Dedifferentiated amniotic fluid mesenchymal stem cell (primary cell): Measurements from ENCODE around the gene EOMES.
A peak's percentile ranks its signal among the peaks of the same experiment; 100 is the strongest.
"Not testable (repeated sequence)": the region's sequence is repeated elsewhere in the genome, so short reads cannot be mapped to it uniquely, and the experiment has no call there.

Experiments
- DNase-seq: peaks from one replicate; pipeline ENCODE4 v3.0.0-alpha.2; 2016; ENCODE audit errors: extremely low spot score

Gene EOMES

DNA sequence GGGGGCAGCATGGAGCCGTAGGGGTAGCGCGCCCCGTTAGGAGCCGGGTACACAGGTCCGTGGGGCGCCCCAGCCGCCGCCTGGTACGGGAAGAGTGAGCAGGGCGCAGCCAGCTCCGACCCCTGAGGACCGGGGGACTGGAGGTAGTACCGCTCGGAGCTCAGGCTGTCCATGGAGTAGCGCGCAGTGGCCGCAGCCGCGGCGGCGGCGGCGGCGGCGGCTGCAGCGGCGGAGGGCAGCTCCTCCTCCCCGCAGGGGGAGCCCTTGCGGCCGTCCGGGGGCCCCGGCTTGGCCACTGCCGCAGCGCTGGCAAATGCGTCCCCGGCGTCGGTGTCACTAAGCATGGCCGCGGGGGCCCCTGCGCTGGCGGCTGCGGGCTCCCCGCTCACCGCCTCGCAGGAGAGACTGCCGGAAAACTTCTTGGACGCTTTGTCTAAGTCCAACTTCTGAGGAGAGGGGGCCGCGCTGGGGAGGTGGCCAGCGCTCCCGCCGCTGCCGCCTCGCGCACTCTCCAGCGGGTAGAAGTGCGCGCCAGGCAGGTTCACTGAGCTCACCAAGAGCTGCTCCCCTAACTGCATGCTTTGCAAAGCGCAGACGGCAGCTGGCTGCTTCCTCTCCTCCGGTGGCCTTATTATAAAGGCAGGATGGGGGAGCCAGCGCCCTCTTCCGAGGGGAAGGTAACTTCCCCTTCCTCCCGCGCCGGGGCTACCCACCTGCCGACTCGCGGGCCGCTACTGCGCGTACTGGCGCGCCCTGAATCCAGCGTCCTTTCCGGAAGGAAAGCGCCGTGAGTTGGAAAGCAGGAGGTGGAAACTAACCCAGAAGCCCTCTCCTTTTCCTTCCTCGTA is at the start of gene EOMES:
Gene EOMES, minus strand, starts transcription at position 607 of the 848 bp plus-strand sequence. Its CDS starts 29 bp downstream, at position 578.
- DNase-seq = no peak

- not testable (repeated sequence) for DNase-seq
Observed at GRCh38 chr3:27770384-27770783, 48.3 kb upstream of the EOMES start.

- no peak for DNase-seq
Observed at GRCh38 chr3:27767000-27767399, 44.9 kb upstream of the EOMES start.

GRCh38 chr3:27758083-27758482 is 36.0 kb upstream of the EOMES start:
- peak; percentile 51 for DNase-seq

GRCh38 chr3:27756877-27757276 is 34.8 kb upstream of the EOMES start:
- DNase-seq = no peak

DNA sequence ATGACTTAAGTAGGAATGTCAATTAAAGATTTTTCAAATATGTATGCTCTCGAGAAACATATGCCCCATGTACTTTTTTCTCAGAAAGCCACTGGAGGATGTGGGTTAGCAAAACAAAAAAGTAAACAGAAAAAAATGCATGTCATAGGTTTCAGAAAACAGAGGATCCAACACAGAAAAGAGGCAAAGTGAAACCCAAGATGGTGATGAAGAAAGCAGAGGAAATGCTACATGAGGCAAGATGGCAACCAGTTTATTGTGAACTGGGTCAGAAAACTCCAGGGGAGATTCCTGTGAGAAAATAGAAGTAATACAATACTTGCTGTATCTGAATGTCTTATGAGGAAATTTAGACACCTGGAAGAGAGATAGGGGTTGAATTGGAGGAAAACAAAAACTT is 30.8 kb upstream of the EOMES start:
- no peak for DNase-seq

DNA sequence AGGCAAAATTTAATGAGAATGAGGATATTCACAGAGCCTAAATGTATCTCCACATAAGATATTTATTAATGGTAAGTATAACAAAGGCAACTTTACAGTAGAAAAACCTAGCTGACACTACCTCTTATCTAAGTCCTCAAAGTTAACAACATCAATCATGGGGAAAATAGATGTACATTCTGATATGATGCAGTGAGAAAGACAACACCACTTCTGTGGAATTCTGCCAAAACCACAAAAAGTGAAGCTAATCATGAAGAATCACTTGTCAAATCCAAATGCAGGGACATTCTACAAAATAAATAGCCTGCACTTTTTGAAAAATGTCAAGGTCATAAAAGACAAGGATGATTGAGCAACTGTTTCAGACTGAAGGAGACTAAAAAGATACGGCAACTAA is 27.5 kb upstream of the EOMES start:
- no peak for DNase-seq

DNA sequence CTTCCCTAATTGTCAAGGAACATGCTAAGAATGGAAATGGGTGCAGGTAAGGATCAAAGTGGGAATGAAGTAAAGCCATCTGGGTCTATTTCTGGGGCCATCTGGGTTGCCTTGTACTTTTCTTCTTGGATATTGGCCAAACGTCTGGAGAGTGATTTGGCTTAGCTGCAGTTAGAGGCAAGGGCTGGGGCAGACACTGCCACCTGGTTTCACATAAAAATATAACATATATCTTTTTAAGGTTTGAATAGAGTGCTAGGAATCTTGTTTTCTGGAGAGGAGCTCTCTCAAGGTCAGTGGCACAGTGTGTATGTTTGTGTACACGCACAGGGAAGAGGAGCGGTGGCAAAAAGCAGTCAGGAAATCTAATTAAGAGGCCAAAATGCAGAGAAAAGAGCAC is 24.7 kb upstream of the EOMES start:
- no peak for DNase-seq

GRCh38 chr3:27740854-27741253 is 18.7 kb upstream of the EOMES start:
- no peak for DNase-seq

DNA sequence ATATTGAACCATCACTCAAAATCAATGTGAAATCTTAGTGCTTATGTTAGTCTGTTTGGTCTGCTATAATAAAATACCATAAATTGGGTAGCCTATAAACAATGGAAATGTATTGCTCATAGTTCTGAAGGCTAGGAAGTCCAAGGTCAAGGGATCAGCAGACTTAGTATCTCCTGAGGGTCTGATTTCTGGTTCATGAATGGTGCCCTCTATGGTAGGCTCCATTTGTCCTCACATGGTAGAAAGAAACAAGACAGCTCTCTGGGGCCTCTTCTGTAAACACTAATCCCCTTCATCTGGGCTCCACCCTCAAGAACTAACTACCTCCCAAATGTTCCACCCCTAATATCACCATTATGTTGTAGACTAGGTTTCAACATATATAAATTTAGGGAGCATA is 15.0 kb upstream of the EOMES start:
- DNase-seq = no peak

DNA sequence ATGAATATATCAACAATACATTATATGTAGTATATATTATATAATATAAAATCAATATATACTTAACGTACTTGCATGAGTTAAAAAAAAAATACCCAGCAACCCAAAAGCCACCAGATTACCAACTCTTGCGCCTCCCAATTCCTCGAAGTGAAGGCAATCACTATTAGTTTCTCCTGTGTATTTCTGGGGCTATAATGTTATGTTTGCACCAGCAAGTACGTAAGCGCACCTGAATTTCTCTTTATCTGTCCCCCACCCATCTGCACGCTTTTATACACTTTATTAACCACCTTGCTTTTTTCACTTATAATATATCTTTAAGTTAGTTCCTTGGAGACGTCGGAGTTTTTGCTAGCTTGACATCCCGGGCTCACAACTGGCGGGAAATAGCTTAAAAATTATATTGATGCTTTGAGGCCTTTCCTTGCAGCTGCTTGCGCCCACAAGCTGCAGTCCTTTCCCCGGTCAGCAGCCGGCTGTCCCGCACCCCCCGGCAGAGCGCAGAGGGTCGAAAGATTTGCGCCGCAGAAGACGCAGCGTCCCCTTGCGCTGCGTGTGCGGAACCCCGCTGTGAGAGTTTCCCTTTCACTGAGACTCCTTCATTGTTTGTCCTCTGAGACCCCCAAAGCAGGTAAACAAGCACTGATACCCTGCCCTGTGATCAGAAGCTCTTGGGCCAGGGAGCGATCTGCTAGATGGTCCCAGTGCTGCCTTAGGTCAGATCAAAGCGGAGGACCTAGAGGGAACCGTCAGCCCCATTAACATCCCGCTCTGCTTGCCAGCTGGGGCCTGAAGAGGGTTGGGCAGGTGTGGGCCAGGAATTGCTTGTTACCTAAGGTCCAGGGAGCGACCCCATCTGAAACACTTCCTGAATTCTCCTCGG is 8.9 kb upstream of the EOMES start:
- DNase-seq = no peak

DNA sequence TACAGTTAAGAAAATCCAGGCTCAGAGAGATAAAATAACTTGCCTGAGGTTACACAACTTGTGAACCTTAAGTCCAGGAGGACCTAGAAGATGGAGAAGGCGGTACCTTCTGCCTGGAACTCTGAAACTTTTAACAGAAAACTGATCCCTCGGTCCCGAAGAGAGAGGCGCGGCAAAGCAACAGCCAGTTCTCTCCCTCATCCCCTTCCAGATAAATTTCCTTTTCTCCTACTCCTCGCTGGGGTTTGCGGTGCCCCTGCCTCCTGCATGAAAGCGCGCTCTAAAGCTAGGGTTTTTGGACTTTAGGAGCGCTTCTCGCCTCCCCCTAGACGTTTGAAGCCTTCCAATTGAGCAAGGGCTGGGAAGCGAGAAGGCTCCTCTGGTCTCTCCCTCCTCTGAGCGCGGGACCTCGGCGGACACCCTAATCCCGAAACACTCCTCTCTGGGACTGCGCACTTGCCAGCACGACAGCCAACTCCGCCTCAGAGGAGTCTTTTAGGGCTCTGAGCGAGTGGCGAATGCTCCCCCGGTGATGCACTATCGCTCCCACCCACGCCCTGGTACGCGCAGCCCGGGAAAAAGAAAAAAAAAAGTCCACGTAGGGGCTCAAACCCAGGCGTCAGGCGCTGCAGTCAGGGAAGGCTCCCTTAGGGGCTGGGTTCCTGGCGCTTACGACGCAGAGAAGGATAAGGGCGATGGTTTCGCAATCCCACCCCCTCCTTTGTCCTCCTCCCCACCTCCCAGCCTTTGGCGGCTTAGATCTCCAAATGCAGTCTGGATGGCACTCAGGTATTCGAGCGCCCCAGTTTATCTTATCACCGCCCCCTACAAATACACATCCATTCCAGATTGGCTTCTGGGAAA is 7.9 kb upstream of the EOMES start:
- no peak for DNase-seq

GRCh38 chr3:27729325-27729724 is 7.2 kb upstream of the EOMES start:
- DNase-seq = no peak

GRCh38 chr3:27728195-27729087 is 6.3 kb upstream of the EOMES start:
- DNase-seq = no peak

GRCh38 chr3:27726240-27726639 is 4.1 kb upstream of the EOMES start:
- DNase-seq = no peak

DNA sequence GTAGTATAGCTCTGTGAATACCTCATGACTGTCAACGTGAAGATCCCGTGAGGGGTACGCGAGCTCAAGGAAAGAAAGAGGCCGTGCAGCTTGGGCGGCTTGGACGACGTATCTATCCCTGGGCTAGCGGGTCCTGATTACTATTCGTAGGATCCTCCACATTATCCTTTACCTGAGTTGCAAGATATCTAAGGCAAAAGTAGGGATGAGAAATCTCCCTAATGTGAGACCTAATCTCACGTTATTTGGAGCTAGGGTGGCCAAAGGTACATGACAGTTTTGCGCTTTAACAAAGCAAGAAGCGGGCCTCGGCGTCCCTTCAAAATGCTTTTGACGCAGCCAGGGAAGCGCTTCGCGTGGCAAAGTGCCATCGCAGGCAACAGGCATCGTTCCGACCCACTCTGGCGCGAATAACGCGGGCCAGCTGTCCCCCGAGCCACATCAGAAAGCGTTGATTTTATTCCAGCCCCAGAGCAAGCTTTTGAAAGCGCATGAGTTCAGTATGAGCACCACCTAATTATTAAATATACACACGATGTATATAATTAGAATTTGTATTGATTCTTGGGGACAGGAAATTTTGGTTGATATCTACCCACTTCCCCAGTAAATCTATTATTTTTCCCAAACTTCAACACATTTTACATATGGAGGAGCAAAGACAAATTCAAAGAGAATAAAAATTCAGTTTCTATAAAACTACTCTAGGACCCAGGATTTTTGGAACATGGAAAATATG is 2.5 kb upstream of the EOMES start:
- no peak for DNase-seq

GRCh38 chr3:27723815-27724458 is 1.8 kb upstream of the EOMES start:
- DNase-seq = no peak

- DNase-seq = no peak
Observed at GRCh38 chr3:27723456-27723814, 1.3 kb upstream of the EOMES start.

DNA sequence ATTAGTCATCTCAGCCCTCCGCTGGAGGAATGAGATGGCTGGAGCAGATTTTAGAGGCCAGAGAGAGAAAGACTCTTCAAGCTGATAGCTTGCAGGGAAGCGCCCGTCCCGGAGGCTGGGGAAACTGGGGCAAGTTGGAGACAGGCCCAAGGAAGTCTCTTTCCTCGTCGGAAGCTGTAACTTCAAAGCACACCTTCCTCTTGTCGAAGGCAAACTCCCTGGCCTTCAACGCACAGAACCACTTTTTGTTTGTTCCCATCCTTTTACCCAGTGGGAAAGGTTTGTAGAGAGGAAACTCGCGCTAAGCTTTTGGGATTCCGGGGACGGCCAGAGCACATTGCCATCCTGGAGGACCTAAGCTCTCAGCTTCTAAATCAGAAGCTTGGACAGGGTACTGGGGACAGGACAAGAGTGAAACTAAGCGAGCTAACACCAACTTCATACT is 900 bp upstream of the EOMES start:
- DNase-seq = no peak
